ENCODE data around the gene SOX6.

Gene SOX6

DNA sequence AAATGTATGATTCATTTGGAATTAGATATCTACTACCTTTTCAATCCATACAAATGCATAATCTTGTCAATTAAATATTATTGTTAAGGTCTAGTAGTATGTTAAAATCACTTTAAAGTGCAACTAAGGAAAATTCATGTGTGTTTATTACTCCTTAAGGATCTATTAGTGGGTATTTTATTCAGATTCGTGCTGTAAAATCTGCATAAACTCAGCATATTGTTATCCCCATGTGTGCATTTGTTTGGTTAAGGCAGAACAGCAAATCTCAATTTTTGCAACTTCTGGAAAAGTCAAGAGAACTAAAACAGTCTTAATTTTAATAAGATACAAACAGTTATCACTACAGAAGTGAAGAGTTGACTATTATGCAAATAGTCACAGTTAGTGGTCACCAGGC lies 234.5 kb downstream of the SOX6 start:
- H4K20me1 ChIP-seq (ENCODE audit: insufficient read depth, low read length), result no peaks in the 10 kb centered on the region
- no peak overlapping the region for H3K4me3 ChIP-seq (ENCODE audit: low read depth, low read length, poor library complexity, severe bottlenecking)
- no peaks in the 10 kb centered on the region for H3K79me2 ChIP-seq (ENCODE audit: insufficient read depth, low read length)
- no peaks in the 10 kb centered on the region for H3F3A ChIP-seq (ENCODE audit: insufficient read depth, low read length)
- H3K9me3 ChIP-seq (ENCODE audit: low read length), result no peaks in the 10 kb centered on the region
- no peak overlapping the region for H3K9ac ChIP-seq (ENCODE audit: low read length)
- no peaks in the 10 kb centered on the region for H3K27me3 ChIP-seq (ENCODE audit: insufficient read depth, low read length)
- no peaks in the 10 kb centered on the region for H3K4me1 ChIP-seq (ENCODE audit: insufficient read depth, low read length, severe bottlenecking)
- no peaks in the 10 kb centered on the region for H3K9me2 ChIP-seq (ENCODE audit: low read depth, low read length)
- no peak for TF ChIP-seq CTCF (IDR thresholded peaks at IDR 0.05; ENCODE audit: low read length)
- no peaks in the 10 kb centered on the region for H3K36me3 ChIP-seq (ENCODE audit: insufficient read depth, low read length)
- no peak overlapping the region for H3K27ac ChIP-seq (ENCODE audit: low read depth, low read length, poor library complexity, severe bottlenecking)
- H3K4me2 ChIP-seq (ENCODE audit: low read length), result no peak overlapping the region
- H2AFZ ChIP-seq (ENCODE audit: low read length), result no peak overlapping the region

- Histone ChIP-seq H3K4me1 (ENCODE audit: insufficient read depth, low read length, severe bottlenecking) (no peaks in the 10 kb centered on the region), H3F3A (ENCODE audit: insufficient read depth, low read length) (no peaks in the 10 kb centered on the region), H3K4me3 (ENCODE audit: low read depth, low read length, poor library complexity, severe bottlenecking) (no peak overlapping the region), H2AFZ (ENCODE audit: low read length) (no peak overlapping the region), H3K9me2 (ENCODE audit: low read depth, low read length) (no peaks in the 10 kb centered on the region), H3K27me3 (ENCODE audit: insufficient read depth, low read length) (no peaks in the 10 kb centered on the region), H3K27ac (ENCODE audit: low read depth, low read length, poor library complexity, severe bottlenecking) (no peak overlapping the region), H4K20me1 (ENCODE audit: insufficient read depth, low read length) (no peaks in the 10 kb centered on the region), H3K9ac (ENCODE audit: low read length) (no peak overlapping the region), H3K36me3 (ENCODE audit: insufficient read depth, low read length) (no peaks in the 10 kb centered on the region), H3K9me3 (ENCODE audit: low read length) (no peaks in the 10 kb centered on the region), H3K4me2 (ENCODE audit: low read length) (no peak overlapping the region), H3K79me2 (ENCODE audit: insufficient read depth, low read length) (no peaks in the 10 kb centered on the region)
- TF ChIP-seq CTCF (IDR thresholded peaks at IDR 0.05; ENCODE audit: low read length) (no peak), EZH2 (IDR thresholded peaks at IDR 0.05; ENCODE audit: borderline replicate concordance, low read length) (no peak)
Measured at GRCh38 chr11:16120008-16120407, 236.3 kb downstream of the SOX6 start.

- no peak overlapping the region for H3K4me2 ChIP-seq (ENCODE audit: low read length)
- H4K20me1 ChIP-seq (ENCODE audit: insufficient read depth, low read length), result no peaks in the 10 kb centered on the region
- H3K27me3 ChIP-seq (ENCODE audit: insufficient read depth, low read length), result no peaks in the 10 kb centered on the region
- no peak overlapping the region for H3K27ac ChIP-seq (ENCODE audit: low read depth, low read length, poor library complexity, severe bottlenecking)
- no peak overlapping the region for H3K4me3 ChIP-seq (ENCODE audit: low read depth, low read length, poor library complexity, severe bottlenecking)
- H3K79me2 ChIP-seq (ENCODE audit: insufficient read depth, low read length), result no peaks in the 10 kb centered on the region
- no peaks in the 10 kb centered on the region for H3F3A ChIP-seq (ENCODE audit: insufficient read depth, low read length)
- TF ChIP-seq CTCF (IDR thresholded peaks at IDR 0.05; ENCODE audit: low read length) (no peak), EZH2 (IDR thresholded peaks at IDR 0.05; ENCODE audit: borderline replicate concordance, low read length) (no peak)
- H3K4me1 ChIP-seq (ENCODE audit: insufficient read depth, low read length, severe bottlenecking), result no peaks in the 10 kb centered on the region
- no peaks in the 10 kb centered on the region for H3K36me3 ChIP-seq (ENCODE audit: insufficient read depth, low read length)
- H3K9me2 ChIP-seq (ENCODE audit: low read depth, low read length), result no peaks in the 10 kb centered on the region
- H3K9ac ChIP-seq (ENCODE audit: low read length), result no peak overlapping the region
- no peak overlapping the region for H2AFZ ChIP-seq (ENCODE audit: low read length)
- no peaks in the 10 kb centered on the region for H3K9me3 ChIP-seq (ENCODE audit: low read length)
Measured at GRCh38 chr11:16117989-16118756, 238.2 kb downstream of the SOX6 start.
